HG03095 (cell line): Measurements from ENCODE around the gene ADAMTS17.
A peak's percentile ranks its signal among the peaks of the same experiment; 100 is the strongest.

Source experiments
- ATAC-seq: cut with Tn5 transposase; IDR thresholded peaks from one replicate; pipeline ENCODE4 v1.9.1; 2021; ENCODE audit warnings: moderate library complexity; ENCODE audit not compliant: unreplicated experiment

The ADAMTS17 gene

GRCh38 chr15:100175406-100176114 is 166.2 kb downstream of the ADAMTS17 start:
- no peak for ATAC-seq

GRCh38 chr15:100174904-100175275 is 166.9 kb downstream of the ADAMTS17 start:
- no peak for ATAC-seq

- no peak for ATAC-seq
Observed at GRCh38 chr15:100174159-100174903, 167.4 kb downstream of the ADAMTS17 start.

GRCh38 chr15:100172356-100173024 is 169.3 kb downstream of the ADAMTS17 start:
- ATAC-seq: no peak

DNA sequence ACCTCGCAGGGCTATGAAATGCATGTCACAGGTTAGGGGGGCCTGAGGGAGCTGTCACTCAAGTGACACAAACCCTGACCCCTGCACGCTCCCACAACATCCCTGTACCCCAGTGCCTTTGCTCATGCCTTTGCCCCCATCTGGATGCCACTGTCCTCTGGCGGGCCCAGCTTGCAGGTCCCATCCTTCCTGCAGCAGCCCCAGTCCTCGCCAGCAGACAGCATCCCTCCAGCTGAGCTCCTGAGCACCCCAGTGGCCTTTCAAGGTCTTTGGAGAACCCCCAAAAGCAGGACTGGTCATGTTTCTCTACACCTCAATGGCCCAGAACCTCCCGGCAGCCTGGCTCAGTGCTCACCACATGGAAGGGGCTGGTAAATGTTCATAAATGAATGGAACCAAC is 170.4 kb downstream of the ADAMTS17 start:
- ATAC-seq: no peak

GRCh38 chr15:100170291-100171210 is 171.2 kb downstream of the ADAMTS17 start:
- peak; percentile 92 for ATAC-seq

- ATAC-seq: no peak
Observed at GRCh38 chr15:100169615-100170290, 172.0 kb downstream of the ADAMTS17 start.

- ATAC-seq: no peak
Observed at GRCh38 chr15:100168787-100169186, 173.0 kb downstream of the ADAMTS17 start.

DNA sequence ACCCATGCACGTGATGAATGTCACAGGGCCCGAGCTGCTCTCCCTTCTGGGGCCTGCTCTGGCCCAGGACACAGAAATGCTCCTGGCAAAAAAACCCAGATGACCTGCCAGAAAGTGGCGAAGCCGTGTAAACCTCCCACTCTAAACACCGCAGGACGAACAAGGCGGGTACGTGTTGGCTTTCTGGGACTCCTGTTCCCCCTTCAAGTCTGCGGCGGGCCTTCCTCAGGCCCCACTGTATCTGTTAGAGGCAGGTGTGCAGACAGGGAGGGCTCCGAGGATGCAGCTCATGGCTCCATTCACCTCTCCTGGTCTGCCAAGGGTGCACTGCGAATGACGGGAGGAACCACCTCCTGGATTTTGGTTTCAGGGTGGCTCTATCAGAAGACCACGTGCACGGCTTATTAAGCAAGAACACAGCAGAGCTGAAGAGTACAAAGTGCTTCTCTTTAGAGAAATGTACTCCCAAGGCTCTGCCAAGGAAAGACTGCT is 173.8 kb downstream of the ADAMTS17 start:
- no peak for ATAC-seq

DNA sequence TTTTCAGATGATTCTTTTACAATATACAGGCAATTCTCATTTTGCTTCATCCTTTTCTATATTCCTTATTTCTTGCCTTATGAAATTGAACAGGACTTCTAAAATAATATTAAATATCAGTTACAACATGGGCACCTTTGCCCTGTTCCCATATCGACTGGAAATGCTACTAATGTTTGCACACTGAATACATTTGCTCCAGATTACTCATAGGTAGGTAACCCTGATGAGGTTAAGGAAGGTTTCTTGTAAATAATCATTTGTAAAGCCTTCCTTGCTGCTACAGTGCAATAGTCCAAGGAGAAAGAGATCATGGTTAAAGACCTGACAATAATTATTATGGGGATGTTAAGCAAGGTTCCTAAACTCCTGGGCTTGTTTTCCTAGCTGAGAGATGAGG is 175.5 kb downstream of the ADAMTS17 start:
- no peak for ATAC-seq

GRCh38 chr15:100163961-100164360 is 177.8 kb downstream of the ADAMTS17 start:
- ATAC-seq: no peak

GRCh38 chr15:100160953-100161352 is 180.8 kb downstream of the ADAMTS17 start:
- no peak for ATAC-seq

DNA sequence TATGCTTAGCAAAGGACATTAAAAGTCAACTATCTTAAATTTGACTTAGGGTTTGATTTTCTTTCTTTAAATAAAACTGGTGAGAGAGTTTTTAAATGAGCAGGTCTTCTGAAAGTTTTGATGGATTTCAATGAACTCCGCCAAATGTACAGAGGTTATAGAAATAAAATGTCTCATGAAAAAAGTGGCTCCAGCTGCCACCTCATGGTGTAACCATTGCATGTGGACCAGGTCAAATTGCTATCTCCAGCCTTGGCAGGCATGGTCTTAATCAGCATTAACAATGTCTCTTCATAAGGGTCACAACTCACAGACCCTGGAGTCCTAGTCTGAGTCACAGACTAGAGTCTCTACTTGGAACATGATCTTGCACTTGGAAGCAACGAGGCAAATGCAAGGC is 182.3 kb downstream of the ADAMTS17 start:
- ATAC-seq: no peak

DNA sequence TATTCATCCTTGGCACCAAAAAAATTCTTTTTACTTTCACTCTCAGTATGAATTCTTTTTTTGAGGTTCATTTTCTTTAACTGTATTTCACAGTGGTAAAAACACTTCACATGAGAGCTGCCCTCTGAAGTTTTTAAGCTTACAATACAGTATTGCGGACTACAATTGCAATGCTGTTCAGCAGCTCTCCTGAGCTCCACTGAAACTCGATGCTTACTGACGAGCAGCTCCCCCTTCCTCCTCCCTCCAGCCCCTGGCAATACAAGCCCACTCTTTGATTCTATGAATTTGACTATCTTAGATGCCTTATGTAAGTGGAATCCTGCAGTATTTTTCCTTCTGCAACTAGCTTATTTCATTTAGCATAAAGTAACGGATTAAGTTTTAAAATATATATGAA is 183.4 kb downstream of the ADAMTS17 start:
- ATAC-seq: no peak

DNA sequence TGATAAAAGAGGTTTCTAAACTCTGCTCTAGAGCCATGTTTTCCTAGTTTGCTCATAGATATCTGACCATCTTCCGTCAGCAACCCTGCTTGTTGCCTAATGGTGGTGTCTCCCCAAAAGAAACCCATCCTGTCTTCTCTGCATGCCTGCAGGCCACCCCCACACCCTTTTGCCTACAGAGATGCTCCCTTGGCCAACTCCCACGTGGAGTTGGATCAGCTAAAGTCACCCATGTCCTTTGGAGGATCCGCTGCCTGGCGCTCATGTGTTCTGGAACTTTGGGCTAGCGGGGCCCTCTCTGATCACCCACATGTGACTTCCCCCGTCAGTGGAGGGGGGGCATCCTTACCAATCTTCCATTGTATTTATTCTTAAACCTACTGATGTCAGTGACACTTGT is 185.6 kb downstream of the ADAMTS17 start:
- ATAC-seq: no peak

DNA sequence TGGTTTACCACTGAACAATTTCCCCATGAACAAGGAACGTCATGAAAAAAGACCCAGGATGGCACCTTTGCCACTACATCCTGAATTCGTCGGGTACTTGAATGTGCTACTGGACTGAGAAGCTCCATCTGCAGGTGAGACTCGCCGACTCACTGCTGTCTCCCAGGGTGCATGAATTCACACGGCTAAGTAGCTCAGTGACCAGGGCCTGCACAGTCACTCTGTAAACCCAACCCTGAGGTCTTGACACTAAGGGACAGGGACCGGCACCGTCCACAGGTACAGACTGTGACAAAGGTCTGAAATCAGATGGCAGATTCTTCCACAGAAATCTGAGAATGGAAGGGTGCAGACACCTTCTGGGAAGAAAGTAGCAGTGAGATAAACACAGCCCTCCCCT is 187.4 kb downstream of the ADAMTS17 start:
- no peak for ATAC-seq

- ATAC-seq: no peak
Observed at GRCh38 chr15:100152463-100152862, 189.3 kb downstream of the ADAMTS17 start.

GRCh38 chr15:100150906-100151305 is 190.9 kb downstream of the ADAMTS17 start:
- no peak for ATAC-seq

- ATAC-seq: no peak
Observed at GRCh38 chr15:100147828-100148227, 193.9 kb downstream of the ADAMTS17 start.

DNA sequence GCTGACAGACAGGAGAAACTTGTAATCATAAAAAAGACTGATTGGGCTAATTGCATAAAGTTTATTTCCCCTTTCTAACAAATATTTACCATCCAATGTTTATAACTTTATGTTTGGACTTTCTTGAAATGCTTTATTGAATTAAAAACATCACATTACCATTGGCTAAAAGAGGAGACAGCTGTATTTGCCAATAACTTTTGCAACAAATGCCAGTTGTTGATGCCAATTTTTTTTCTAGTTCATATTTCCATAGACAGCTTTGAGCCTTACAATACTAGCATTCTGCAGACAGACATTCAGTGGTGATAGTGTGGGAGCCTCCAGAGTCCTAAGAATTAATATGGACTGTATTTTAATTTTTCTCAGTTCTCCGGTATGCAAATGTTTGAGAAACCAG is 198.4 kb downstream of the ADAMTS17 start:
- ATAC-seq: no peak
